ENCODE data around the gene LSM11. TPM values are rescaled to one million over a fixed set of nuclear protein-coding genes. Genes with fewer than 3 reads are reported as not detected.

The LSM11 gene
- total RNA-seq, 1 donor from 2014 or later, result 1.3 TPM

GRCh38 chr5:157766902-157767301 lies 23.4 kb downstream of the LSM11 start:
- no peak overlapping the region for H3K27ac ChIP-seq
- no peak for DNase-seq (ENCODE audit: low spot score in 2 of 2)
- no peaks in the 10 kb centered on the region for H3K4me1 ChIP-seq
- no peak for TF ChIP-seq CTCF (IDR thresholded peaks at IDR 0.05)
- H3K36me3 ChIP-seq, result no peaks in the 10 kb centered on the region
- intact Hi-C loops (cut with DNase I), result no loop called here
- H3K9me3 ChIP-seq, result no peaks in the 10 kb centered on the region
- H3K27me3 ChIP-seq, result no peaks in the 10 kb centered on the region
- no peak overlapping the region for H3K4me3 ChIP-seq

- no peak for DNase-seq (ENCODE audit: low spot score in 2 of 2)
- no peak overlapping the region for H3K4me3 ChIP-seq
- H3K36me3 ChIP-seq, result no peaks in the 10 kb centered on the region
- no peak overlapping the region for H3K27ac ChIP-seq
- no peaks in the 10 kb centered on the region for H3K27me3 ChIP-seq
- H3K9me3 ChIP-seq, result no peaks in the 10 kb centered on the region
- intact Hi-C loops (cut with DNase I), result no loop called here
- no peak for TF ChIP-seq CTCF (IDR thresholded peaks at IDR 0.05)
- H3K4me1 ChIP-seq, result no peaks in the 10 kb centered on the region
Measured at GRCh38 chr5:157767689-157768088, 24.2 kb downstream of the LSM11 start.

GRCh38 chr5:157770665-157771064 lies 27.2 kb downstream of the LSM11 start:
- no peak for TF ChIP-seq CTCF (IDR thresholded peaks at IDR 0.05)
- Histone ChIP-seq H3K9me3 (no peaks in the 10 kb centered on the region), H3K36me3 (no peaks in the 10 kb centered on the region), H3K27me3 (no peaks in the 10 kb centered on the region), H3K4me3 (no peak overlapping the region), H3K4me1 (no peaks in the 10 kb centered on the region), H3K27ac (no peak overlapping the region)
- intact Hi-C loops (cut with DNase I), result no loop called here
- DNase-seq (ENCODE audit: low spot score in 2 of 2), result no peak

GRCh38 chr5:157772127-157772526 lies 28.6 kb downstream of the LSM11 start:
- H3K27ac ChIP-seq, result no peak overlapping the region
- no peak for TF ChIP-seq CTCF (IDR thresholded peaks at IDR 0.05)
- no peak for DNase-seq (ENCODE audit: low spot score in 2 of 2)
- H3K4me3 ChIP-seq, result no peak overlapping the region
- no peaks in the 10 kb centered on the region for H3K36me3 ChIP-seq
- intact Hi-C loops (cut with DNase I), result no loop called here
- no peaks in the 10 kb centered on the region for H3K9me3 ChIP-seq
- H3K4me1 ChIP-seq, result no peaks in the 10 kb centered on the region
- H3K27me3 ChIP-seq, result no peaks in the 10 kb centered on the region

GRCh38 chr5:157778121-157778805 lies 34.8 kb downstream of the LSM11 start:
- no peak for DNase-seq (ENCODE audit: low spot score in 2 of 2)
- Histone ChIP-seq H3K4me1 (no peaks in the 10 kb centered on the region), H3K4me3 (no peak overlapping the region), H3K36me3 (no peaks in the 10 kb centered on the region), H3K27me3 (no peaks in the 10 kb centered on the region), H3K9me3 (no peaks in the 10 kb centered on the region), H3K27ac (no peak overlapping the region)
- intact Hi-C loops (cut with DNase I), result no loop called here
- TF ChIP-seq CTCF (IDR thresholded peaks at IDR 0.05), result no peak

- TF ChIP-seq CTCF (IDR thresholded peaks at IDR 0.05), result no peak
- no peak for DNase-seq (ENCODE audit: low spot score in 2 of 2)
- no peaks in the 10 kb centered on the region for H3K9me3 ChIP-seq
- H3K27ac ChIP-seq, result no peak overlapping the region
- no peak overlapping the region for H3K4me3 ChIP-seq
- no peaks in the 10 kb centered on the region for H3K4me1 ChIP-seq
- H3K36me3 ChIP-seq, result no peaks in the 10 kb centered on the region
- no peaks in the 10 kb centered on the region for H3K27me3 ChIP-seq
- intact Hi-C loops (cut with DNase I), result no loop called here
Measured at GRCh38 chr5:157779221-157779620, 35.7 kb downstream of the LSM11 start.
